ENCODE results near the gene KIRREL3. TPM values are rescaled to one million over a fixed set of nuclear protein-coding genes. Genes with fewer than 3 reads are reported as not detected.

Gene KIRREL3
- total RNA-seq, 1 donor from 2014 or later = under 0.01 TPM

DNA sequence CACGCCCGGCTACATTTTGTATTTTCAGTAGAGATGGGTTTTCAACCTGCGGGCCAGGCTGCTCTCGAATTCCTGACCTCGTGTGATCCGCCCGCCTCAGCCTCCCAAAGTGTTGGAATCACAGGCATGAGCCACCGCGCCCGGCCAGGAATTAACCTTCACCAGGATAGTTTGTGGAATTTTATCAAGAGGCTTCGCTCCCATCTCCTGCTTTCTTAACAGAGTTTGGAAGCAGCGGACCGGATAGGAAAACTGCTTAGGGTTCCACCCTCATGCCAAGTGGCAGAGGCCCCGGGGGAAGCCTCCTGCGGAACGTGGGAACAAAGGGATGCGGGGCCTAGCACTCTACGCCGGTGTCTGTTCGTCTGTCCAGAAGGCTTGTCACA, 415.2 kb downstream of the KIRREL3 start:
- Histone ChIP-seq H3K4me1 (ENCODE audit: control insufficient read depth in 3 of 3, insufficient read depth in 3 of 3, low read length in 3 of 3) (peaks cover 3 to 10% (median 7%) of the 10 kb centered on the region in 3 donors), H3K4me3 (ENCODE audit: low read length in 3 of 3) (peak overlapping the region; percentile 2 to 52 (median 8)), H3K27ac (ENCODE audit: low read depth, low read length) (no peak overlapping the region), H3K27me3 (ENCODE audit: control insufficient read depth in 3 of 3, insufficient read depth in 3 of 3, low read length in 3 of 3) (peaks cover 5 to 24% (median 10%) of the 10 kb centered on the region in 3 donors), H3K9ac (ENCODE audit: low read depth in 1 of 3, low read length in 3 of 3) (no peak overlapping the region), H3K36me3 (ENCODE audit: control insufficient read depth in 3 of 3, insufficient read depth in 3 of 3, low read length in 3 of 3) (no peaks in the 10 kb centered on the region), H3K9me3 (ENCODE audit: control insufficient read depth in 3 of 3, low read length in 3 of 3) (no peaks in the 10 kb centered on the region)

DNA sequence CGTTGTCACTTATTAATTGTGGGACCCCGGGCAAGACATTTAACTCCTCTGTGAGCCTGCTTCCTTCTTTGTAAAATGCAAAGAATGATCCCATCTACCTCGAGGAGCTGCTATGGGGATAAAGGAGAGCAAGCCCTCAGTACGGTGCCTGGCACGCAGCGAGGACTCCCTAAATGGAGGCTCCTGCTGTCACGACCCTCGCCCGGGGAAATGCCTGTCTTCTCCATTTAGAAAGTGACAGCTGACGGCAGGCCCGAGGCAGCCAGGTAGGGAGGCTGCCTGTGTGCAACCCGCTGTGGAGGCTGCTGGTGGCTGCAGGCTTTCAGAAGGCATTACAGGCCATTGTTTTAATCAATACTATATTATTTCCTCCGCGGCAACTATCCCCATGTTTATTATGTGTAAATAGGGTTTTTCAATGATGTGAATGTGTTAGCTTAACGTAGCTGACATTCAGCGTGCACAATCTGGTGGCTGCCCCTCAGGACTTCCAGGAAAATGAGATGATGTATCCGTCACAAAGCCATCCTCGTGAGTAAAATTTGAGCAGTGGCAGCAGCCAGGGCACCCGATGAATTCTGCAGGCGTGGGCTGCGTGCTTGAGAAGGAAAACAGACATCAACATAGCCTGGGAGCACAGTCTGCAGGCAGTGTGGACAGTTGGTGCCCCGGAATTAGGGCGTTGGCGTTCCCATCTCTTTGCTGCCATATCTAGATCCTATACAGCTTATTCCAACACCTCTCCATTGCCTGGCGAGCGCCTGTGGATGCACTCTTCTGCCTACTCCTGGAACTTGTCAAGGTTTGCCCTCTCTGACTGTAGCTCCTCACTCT, 416.8 kb downstream of the KIRREL3 start:
- peaks cover 3 to 10% (median 7%) of the 10 kb centered on the region in 3 donors for H3K4me1 ChIP-seq (ENCODE audit: control insufficient read depth in 3 of 3, insufficient read depth in 3 of 3, low read length in 3 of 3)
- no peaks in the 10 kb centered on the region for H3K36me3 ChIP-seq (ENCODE audit: control insufficient read depth in 3 of 3, insufficient read depth in 3 of 3, low read length in 3 of 3)
- H3K27ac ChIP-seq (ENCODE audit: low read depth, low read length) = no peak overlapping the region
- no peak overlapping the region for H3K9ac ChIP-seq (ENCODE audit: low read depth in 1 of 3, low read length in 3 of 3)
- no peak overlapping the region for H3K4me3 ChIP-seq (ENCODE audit: low read length in 3 of 3)
- peaks cover 6 to 23% (median 15%) of the 10 kb centered on the region in 3 donors for H3K27me3 ChIP-seq (ENCODE audit: control insufficient read depth in 3 of 3, insufficient read depth in 3 of 3, low read length in 3 of 3)
- no peaks in the 10 kb centered on the region for H3K9me3 ChIP-seq (ENCODE audit: control insufficient read depth in 3 of 3, low read length in 3 of 3)

DNA sequence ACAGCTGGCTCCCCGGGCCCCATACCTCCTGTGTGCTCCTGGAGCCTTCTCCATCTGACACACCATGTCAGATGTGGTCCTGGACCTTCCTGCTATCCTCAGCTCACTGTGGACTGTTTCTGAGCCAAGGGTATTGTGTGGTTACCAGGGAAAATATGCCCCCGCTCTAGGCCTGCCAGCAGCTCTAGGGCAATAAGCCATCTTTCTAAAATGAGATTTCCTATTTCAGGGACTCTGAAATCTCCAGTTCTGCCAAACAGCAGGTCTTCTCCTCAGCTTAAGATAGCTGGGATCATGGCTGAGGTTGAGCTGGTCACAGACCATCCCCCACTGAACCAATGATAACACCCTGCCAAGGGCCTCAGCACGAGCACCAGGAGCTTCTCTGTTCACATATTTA, 417.5 kb downstream of the KIRREL3 start:
- Histone ChIP-seq H3K4me1 (ENCODE audit: control insufficient read depth in 3 of 3, insufficient read depth in 3 of 3, low read length in 3 of 3) (peaks cover 3 to 10% (median 7%) of the 10 kb centered on the region in 3 donors), H3K27ac (ENCODE audit: low read depth, low read length) (no peak overlapping the region), H3K36me3 (ENCODE audit: control insufficient read depth in 3 of 3, insufficient read depth in 3 of 3, low read length in 3 of 3) (no peaks in the 10 kb centered on the region), H3K9ac (ENCODE audit: low read depth in 1 of 3, low read length in 3 of 3) (no peak overlapping the region), H3K9me3 (ENCODE audit: control insufficient read depth in 3 of 3, low read length in 3 of 3) (no peaks in the 10 kb centered on the region), H3K4me3 (ENCODE audit: low read length in 3 of 3) (no peak overlapping the region), H3K27me3 (ENCODE audit: control insufficient read depth in 3 of 3, insufficient read depth in 3 of 3, low read length in 3 of 3) (peaks cover 10 to 23% (median 15%) of the 10 kb centered on the region in 3 donors)

DNA sequence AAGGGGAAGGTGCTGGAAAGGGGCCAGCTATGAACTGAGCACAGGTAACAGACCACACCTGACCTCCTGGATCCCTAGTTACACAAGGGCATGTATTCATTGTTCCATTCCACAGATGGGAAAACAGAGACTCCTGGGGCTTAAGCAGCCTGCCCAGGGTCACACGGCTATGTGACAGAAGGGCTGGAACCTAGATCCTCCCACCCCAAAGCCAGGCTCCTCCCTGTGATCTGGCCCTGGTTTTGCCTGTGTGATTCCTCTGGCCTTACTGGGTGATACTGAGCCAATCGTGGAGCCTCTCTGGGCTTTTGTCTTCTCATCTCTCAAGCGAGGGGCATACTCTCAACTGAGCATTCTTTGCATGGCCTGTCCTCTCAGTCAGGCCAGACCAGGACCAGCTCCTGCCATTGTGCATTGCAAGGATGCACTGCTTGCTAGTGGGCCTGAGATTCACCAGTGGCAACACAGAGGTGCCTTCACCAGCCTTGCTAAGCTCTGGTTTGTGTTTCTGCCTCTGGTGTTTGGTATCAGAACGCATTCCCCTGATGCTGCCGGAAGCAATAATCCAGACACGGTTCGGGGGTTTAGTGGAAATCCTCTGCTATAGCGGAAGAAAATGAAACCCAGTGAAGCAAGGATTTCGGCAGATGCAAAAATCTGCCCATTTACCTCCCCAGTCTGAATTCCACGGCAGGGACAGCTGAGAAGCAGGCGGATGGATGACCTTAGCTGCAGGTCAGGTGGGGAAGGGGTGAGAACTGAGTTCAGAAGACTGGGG, 418.5 kb downstream of the KIRREL3 start:
- Histone ChIP-seq H3K9me3 (ENCODE audit: control insufficient read depth in 3 of 3, low read length in 3 of 3) (no peaks in the 10 kb centered on the region), H3K4me3 (ENCODE audit: low read length in 3 of 3) (no peak overlapping the region), H3K4me1 (ENCODE audit: control insufficient read depth in 3 of 3, insufficient read depth in 3 of 3, low read length in 3 of 3) (peaks cover 3 to 10% (median 7%) of the 10 kb centered on the region in 3 donors), H3K27ac (ENCODE audit: low read depth, low read length) (no peak overlapping the region), H3K36me3 (ENCODE audit: control insufficient read depth in 3 of 3, insufficient read depth in 3 of 3, low read length in 3 of 3) (no peaks in the 10 kb centered on the region), H3K9ac (ENCODE audit: low read depth in 1 of 3, low read length in 3 of 3) (no peak overlapping the region), H3K27me3 (ENCODE audit: control insufficient read depth in 3 of 3, insufficient read depth in 3 of 3, low read length in 3 of 3) (peaks cover 7 to 22% (median 15%) of the 10 kb centered on the region in 3 donors)

DNA sequence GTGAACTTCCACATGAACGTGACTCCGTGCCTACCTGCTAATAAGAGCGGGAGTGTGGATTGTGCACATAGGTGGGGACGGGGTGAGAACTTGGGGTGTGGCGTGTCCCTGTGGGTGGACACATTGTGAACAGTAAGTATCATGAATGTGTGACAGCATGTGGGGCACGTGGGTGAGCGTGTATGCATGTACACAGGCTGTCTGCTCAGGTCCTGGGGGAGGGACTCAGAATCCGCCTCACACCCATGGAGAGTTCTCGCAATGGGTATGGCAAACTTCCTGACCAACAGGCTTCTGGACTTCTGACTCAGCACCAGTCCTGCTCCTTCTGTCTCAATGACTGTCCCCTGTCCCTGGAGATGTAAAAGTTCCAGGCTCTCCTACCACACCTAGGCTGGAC, 422.1 kb downstream of the KIRREL3 start:
- Histone ChIP-seq H3K4me3 (ENCODE audit: low read length in 3 of 3) (no peak overlapping the region), H3K9ac (ENCODE audit: low read depth in 1 of 3, low read length in 3 of 3) (no peak overlapping the region), H3K27me3 (ENCODE audit: control insufficient read depth in 3 of 3, insufficient read depth in 3 of 3, low read length in 3 of 3) (peaks cover 4 to 10% (median 7%) of the 10 kb centered on the region in 3 donors), H3K9me3 (ENCODE audit: control insufficient read depth in 3 of 3, low read length in 3 of 3) (no peaks in the 10 kb centered on the region), H3K36me3 (ENCODE audit: control insufficient read depth in 3 of 3, insufficient read depth in 3 of 3, low read length in 3 of 3) (no peaks in the 10 kb centered on the region), H3K27ac (ENCODE audit: low read depth, low read length) (no peak overlapping the region), H3K4me1 (ENCODE audit: control insufficient read depth in 3 of 3, insufficient read depth in 3 of 3, low read length in 3 of 3) (no peaks in the 10 kb centered on the region)

DNA sequence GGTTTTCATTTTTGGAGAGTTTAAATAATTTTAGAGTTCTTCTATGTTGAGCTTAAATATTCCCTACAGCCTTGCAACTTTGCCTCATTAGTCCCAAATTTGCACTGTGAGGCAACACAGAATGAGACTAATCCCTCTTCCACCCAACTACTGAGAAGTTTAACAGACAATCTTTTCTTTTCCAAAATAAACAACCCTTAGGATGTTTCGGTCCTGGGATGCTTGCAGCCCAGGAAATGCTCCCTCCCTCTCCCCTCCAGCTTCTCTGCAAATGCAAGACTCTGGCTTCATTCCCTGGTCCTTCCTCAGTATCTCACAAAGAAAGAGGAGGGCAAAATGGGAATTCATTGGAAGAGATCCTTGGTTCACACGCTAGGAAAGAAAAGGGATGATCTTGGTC, 422.5 kb downstream of the KIRREL3 start:
- Histone ChIP-seq H3K9ac (ENCODE audit: low read depth in 1 of 3, low read length in 3 of 3) (no peak overlapping the region), H3K4me3 (ENCODE audit: low read length in 3 of 3) (no peak overlapping the region), H3K4me1 (ENCODE audit: control insufficient read depth in 3 of 3, insufficient read depth in 3 of 3, low read length in 3 of 3) (no peaks in the 10 kb centered on the region), H3K27me3 (ENCODE audit: control insufficient read depth in 3 of 3, insufficient read depth in 3 of 3, low read length in 3 of 3) (peaks cover 4 to 12% (median 4%) of the 10 kb centered on the region in 3 donors), H3K27ac (ENCODE audit: low read depth, low read length) (no peak overlapping the region), H3K36me3 (ENCODE audit: control insufficient read depth in 3 of 3, insufficient read depth in 3 of 3, low read length in 3 of 3) (no peaks in the 10 kb centered on the region), H3K9me3 (ENCODE audit: control insufficient read depth in 3 of 3, low read length in 3 of 3) (no peaks in the 10 kb centered on the region)

DNA sequence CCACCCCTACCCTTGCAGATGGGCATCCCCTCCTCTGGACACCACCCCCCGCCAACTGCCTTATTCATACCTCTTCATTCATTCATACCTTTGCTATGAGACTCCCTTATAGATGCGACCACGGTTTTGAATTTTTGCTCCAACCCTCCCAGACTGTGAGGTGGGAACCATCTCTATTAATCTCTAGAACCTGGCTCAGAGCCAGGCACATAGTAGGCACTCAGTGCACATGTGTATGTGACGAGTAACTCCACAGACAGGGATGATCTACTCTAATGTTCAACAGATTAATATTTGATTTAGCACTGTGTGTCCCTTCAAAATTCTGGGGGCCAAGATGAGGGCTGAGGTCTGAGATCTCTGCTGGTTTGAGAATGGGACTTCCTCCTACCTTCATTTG, 424.7 kb downstream of the KIRREL3 start:
- H3K27ac ChIP-seq (ENCODE audit: low read depth, low read length) = no peak overlapping the region
- no peaks in the 10 kb centered on the region for H3K4me1 ChIP-seq (ENCODE audit: control insufficient read depth in 3 of 3, insufficient read depth in 3 of 3, low read length in 3 of 3)
- no peaks in the 10 kb centered on the region for H3K9me3 ChIP-seq (ENCODE audit: control insufficient read depth in 3 of 3, low read length in 3 of 3)
- H3K9ac ChIP-seq (ENCODE audit: low read depth in 1 of 3, low read length in 3 of 3) = no peak overlapping the region
- H3K27me3 ChIP-seq (ENCODE audit: control insufficient read depth in 3 of 3, insufficient read depth in 3 of 3, low read length in 3 of 3) = peaks cover 13 to 29% (median 16%) of the 10 kb centered on the region in 3 donors
- H3K4me3 ChIP-seq (ENCODE audit: low read length in 3 of 3) = no peak overlapping the region
- H3K36me3 ChIP-seq (ENCODE audit: control insufficient read depth in 3 of 3, insufficient read depth in 3 of 3, low read length in 3 of 3) = no peaks in the 10 kb centered on the region

DNA sequence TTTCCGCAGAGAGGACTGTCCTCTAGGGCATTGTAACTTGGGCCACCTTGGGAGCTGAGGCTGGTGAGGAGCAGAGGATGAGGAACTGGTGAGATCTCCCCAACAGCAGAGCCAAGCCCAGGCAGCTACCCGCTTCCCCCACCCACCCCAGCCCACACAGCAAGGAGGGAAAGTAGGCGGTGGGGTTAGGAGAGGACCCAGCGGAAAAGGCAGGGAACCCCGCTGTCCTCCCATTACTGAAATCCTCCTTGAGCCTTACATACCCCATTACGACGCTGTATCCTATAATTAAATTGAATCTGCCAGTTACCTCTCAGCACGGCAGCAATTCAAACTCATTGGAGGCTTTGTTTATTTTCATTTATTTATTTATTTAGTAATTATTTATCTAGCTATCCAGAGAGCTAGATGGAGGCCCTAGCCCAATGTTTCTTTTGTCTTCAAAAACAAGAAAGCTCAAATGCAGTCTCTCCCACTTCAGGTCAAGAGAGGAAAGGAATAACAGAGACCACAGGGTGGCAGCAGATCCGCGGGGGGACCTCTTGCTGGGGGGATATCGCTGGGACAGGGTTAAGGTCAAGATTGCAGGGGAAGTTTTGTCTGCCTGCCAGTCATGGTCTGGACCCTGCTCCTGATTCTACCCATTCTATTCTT, 427.1 kb downstream of the KIRREL3 start:
- Histone ChIP-seq H3K27ac (ENCODE audit: low read depth, low read length) (no peak overlapping the region), H3K4me1 (ENCODE audit: control insufficient read depth in 3 of 3, insufficient read depth in 3 of 3, low read length in 3 of 3) (no peaks in the 10 kb centered on the region), H3K4me3 (ENCODE audit: low read length in 3 of 3) (no peak overlapping the region), H3K36me3 (ENCODE audit: control insufficient read depth in 3 of 3, insufficient read depth in 3 of 3, low read length in 3 of 3) (no peaks in the 10 kb centered on the region), H3K27me3 (ENCODE audit: control insufficient read depth in 3 of 3, insufficient read depth in 3 of 3, low read length in 3 of 3) (peaks cover 14 to 23% (median 18%) of the 10 kb centered on the region in 3 donors), H3K9me3 (ENCODE audit: control insufficient read depth in 3 of 3, low read length in 3 of 3) (no peaks in the 10 kb centered on the region), H3K9ac (ENCODE audit: low read depth in 1 of 3, low read length in 3 of 3) (no peak overlapping the region)

DNA sequence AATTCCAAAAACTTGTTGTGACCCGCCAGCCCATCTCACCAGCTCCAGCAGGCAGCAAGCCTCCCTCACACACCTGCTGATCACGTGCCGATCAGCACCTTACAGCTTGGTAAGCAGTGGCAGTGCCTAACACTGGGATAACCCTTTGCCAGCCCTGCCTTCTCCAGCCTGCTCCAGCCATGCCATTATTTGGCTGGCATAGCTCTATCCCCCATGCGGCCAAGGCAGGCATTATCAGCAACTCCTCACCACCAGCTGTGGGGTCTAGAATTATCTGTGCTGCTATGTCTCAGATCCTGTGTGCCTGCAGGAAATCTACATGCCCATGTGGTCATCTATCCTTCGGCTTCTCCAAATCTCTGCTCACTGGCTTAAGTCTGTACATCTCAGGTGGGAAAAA, 430.1 kb downstream of the KIRREL3 start:
- Histone ChIP-seq H3K27ac (ENCODE audit: low read depth, low read length) (no peak overlapping the region), H3K27me3 (ENCODE audit: control insufficient read depth in 3 of 3, insufficient read depth in 3 of 3, low read length in 3 of 3) (peaks cover 16 to 39% (median 21%) of the 10 kb centered on the region in 3 donors), H3K36me3 (ENCODE audit: control insufficient read depth in 3 of 3, insufficient read depth in 3 of 3, low read length in 3 of 3) (no peaks in the 10 kb centered on the region), H3K9me3 (ENCODE audit: control insufficient read depth in 3 of 3, low read length in 3 of 3) (no peaks in the 10 kb centered on the region), H3K4me3 (ENCODE audit: low read length in 3 of 3) (no peak overlapping the region), H3K9ac (ENCODE audit: low read depth in 1 of 3, low read length in 3 of 3) (no peak overlapping the region), H3K4me1 (ENCODE audit: control insufficient read depth in 3 of 3, insufficient read depth in 3 of 3, low read length in 3 of 3) (no peaks in the 10 kb centered on the region)
